Cardiac muscle cell (in vitro differentiated cells and primary cell): ENCODE data around the gene AIDA. TPM values are rescaled to one million over a fixed set of nuclear protein-coding genes. Genes with fewer than 3 reads are reported as not detected.

Experiments
- DNase-seq, 2 donors: peaks; one replicate each; pipeline versions ENCODE4 v3.0.0 to v3.0.0-alpha.2; 2010 to 2017; ENCODE audit warnings: low read depth in 1 of 2, low spot score in 1 of 2
- H3K27ac ChIP-seq: fragments of 200-600 bp; sonication (generic); 2 replicates; pipeline ENCODE4 v1.5.1; 2016
- H3K27me3 ChIP-seq: fragments of 200-600 bp; sonication (generic); 2 replicates; pipeline ENCODE4 v1.6.0; 2016; ENCODE audit warnings: control low read depth
- H3K36me3 ChIP-seq: fragments of 200-600 bp; sonication (generic); 2 replicates; pipeline ENCODE4 v1.5.1; 2016; ENCODE audit warnings: control low read depth
- H3K4me1 ChIP-seq: fragments of 200-600 bp; sonication (generic); 2 replicates; pipeline ENCODE4 v1.8.1; 2017; ENCODE audit warnings: low read depth, mild to moderate bottlenecking, mixed run types
- H3K4me3 ChIP-seq: fragments of 200-600 bp; sonication (generic); 2 replicates; pipeline ENCODE4 v1.5.1; 2016; ENCODE audit warnings: mild to moderate bottlenecking
- H3K9me3 ChIP-seq: fragments of 200-600 bp; sonication (generic); 2 replicates; pipeline ENCODE4 v1.5.1; 2017; ENCODE audit warnings: low read depth, mild to moderate bottlenecking, control low read depth
- polyA plus RNA-seq: library from polyadenylated mRNA; unstranded; fragments of >200 nt; fragmentation: Nextera tagmentation; extraction: Ambion mirVana; gene quantifications from 2 replicates; pipeline ENCODE4 v1.2.1, GENCODE V29; 2016
- total RNA-seq: library from RNA; depleted of rRNA; stranded (reverse); fragments of >200 nt; gene quantifications from 2 replicates; pipeline ENCODE4 v1.2.3, GENCODE V29; 2016
- TF ChIP-seq, protein P1 (sequence below): IDR thresholded peaks from 2 replicates; pipeline ENCODE4 v1.5.1; 2012; ENCODE audit warnings: low read depth, mild to moderate bottlenecking, low read length

Gene AIDA
- total and polyA plus RNA-seq, 2 experiments from 2014 or later, result 16.7 to 28.7 TPM

GRCh38 chr1:222728746-222729145 lies 16.5 kb upstream of the AIDA start:
- DNase-seq, result no peak
- Histone ChIP-seq H3K27ac (no peak overlapping the region), H3K9me3 (no peaks in the 10 kb centered on the region), H3K4me1 (no peaks in the 10 kb centered on the region), H3K4me3 (no peak overlapping the region), H3K36me3 (peaks cover 80% of the 10 kb centered on the region), H3K27me3 (no peaks in the 10 kb centered on the region)
- TF ChIP-seq, protein P1, sequence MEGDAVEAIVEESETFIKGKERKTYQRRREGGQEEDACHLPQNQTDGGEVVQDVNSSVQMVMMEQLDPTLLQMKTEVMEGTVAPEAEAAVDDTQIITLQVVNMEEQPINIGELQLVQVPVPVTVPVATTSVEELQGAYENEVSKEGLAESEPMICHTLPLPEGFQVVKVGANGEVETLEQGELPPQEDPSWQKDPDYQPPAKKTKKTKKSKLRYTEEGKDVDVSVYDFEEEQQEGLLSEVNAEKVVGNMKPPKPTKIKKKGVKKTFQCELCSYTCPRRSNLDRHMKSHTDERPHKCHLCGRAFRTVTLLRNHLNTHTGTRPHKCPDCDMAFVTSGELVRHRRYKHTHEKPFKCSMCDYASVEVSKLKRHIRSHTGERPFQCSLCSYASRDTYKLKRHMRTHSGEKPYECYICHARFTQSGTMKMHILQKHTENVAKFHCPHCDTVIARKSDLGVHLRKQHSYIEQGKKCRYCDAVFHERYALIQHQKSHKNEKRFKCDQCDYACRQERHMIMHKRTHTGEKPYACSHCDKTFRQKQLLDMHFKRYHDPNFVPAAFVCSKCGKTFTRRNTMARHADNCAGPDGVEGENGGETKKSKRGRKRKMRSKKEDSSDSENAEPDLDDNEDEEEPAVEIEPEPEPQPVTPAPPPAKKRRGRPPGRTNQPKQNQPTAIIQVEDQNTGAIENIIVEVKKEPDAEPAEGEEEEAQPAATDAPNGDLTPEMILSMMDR, result no peak

- Histone ChIP-seq H3K36me3 (peaks cover 39% of the 10 kb centered on the region), H3K9me3 (no peaks in the 10 kb centered on the region), H3K27me3 (no peaks in the 10 kb centered on the region), H3K4me3 (no peak overlapping the region), H3K4me1 (no peaks in the 10 kb centered on the region), H3K27ac (no peak overlapping the region)
- DNase-seq, result no peak
- TF ChIP-seq, protein P1, result no peak
Observed at GRCh38 chr1:222716393-222716792, 4.1 kb upstream of the AIDA start.

GRCh38 chr1:222713091-222713961 lies 1.0 kb upstream of the AIDA start:
- DNase-seq, result peak; percentile 95 to 97
- Histone ChIP-seq H3K4me3 (peak overlapping the region; percentile 88), H3K27ac (peak overlapping the region; percentile 95), H3K27me3 (no peaks in the 10 kb centered on the region), H3K4me1 (peaks cover 4% of the 10 kb centered on the region), H3K9me3 (no peaks in the 10 kb centered on the region), H3K36me3 (peaks cover 11% of the 10 kb centered on the region)
- TF ChIP-seq, protein P1, result no peak

- peaks cover 3% of the 10 kb centered on the region for H3K36me3 ChIP-seq
- TF ChIP-seq, protein P1, result no peak
- no peaks in the 10 kb centered on the region for H3K27me3 ChIP-seq
- H3K4me3 ChIP-seq, result peak overlapping the region; percentile 88
- peak; percentile 57 to 65 for DNase-seq
- peak overlapping the region; percentile 95 for H3K27ac ChIP-seq
- no peaks in the 10 kb centered on the region for H3K9me3 ChIP-seq
- H3K4me1 ChIP-seq, result peaks cover 4% of the 10 kb centered on the region
Observed at GRCh38 chr1:222711319-222712252, 705 bp downstream of the AIDA start.

GRCh38 chr1:222709700-222710153 lies 2.6 kb downstream of the AIDA start:
- Histone ChIP-seq H3K4me1 (peaks cover 4% of the 10 kb centered on the region), H3K36me3 (no peaks in the 10 kb centered on the region), H3K9me3 (no peaks in the 10 kb centered on the region), H3K4me3 (no peak overlapping the region), H3K27me3 (no peaks in the 10 kb centered on the region), H3K27ac (no peak overlapping the region)
- peak in 1 of 2 donors; percentile 49 for DNase-seq
- TF ChIP-seq, protein P1, result no peak
